ENCODE results near the gene DCP1B. TPM values are rescaled to one million over a fixed set of nuclear protein-coding genes. Genes with fewer than 3 reads are reported as not detected.
A peak's percentile ranks its signal among the peaks of the same experiment; 100 is the strongest.

Gene DCP1B
- total RNA-seq, 1 experiment from 2014 or later, result 19.8 TPM

DNA sequence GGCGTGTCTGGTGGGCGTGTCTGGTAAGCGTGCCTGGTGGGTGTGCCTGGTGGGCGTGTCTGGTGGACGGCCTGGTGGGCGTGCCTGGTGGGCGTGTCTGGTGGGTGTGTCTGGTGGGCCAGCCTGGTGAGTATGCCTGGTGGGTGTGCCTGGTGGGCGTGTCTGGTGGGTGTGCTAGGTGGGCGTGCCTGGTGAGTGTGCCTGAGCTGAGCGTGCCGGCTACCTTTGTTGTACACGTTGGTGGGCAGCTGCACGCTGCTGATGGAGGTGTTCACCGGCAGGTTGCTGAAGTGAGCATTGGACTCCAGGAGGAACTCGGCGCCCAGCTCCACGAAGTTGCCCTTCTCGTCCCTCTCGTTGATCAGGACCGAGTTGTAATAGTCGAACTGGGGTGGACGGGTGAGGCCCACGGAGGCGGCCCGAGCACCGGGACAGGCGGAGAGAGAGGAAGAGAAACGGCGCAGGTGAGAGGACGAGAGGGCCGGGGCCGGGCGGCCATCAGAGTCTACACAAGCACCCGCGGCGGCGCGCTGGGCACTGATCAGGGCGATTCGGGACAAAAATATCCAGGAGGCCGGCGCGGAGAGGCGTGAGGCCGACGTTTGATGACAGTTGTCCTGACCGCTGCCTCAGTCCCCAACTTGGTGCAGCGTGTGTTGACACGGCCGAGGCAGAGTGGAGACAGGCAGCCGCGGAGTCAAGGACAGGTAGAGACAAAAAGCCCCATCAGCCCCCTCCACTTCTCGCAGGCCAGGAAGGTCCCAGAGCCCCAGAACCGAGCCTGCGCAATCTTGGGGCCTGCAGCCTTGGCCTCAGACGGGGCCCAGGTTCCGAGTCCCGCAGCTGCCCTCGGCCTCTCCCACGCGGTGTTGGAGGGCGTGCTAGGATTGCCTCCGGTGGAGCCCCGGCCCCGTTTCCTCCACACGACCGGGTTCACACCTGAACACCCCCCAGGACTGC lies 96.3 kb downstream of the DCP1B start:
- H3K27me3 ChIP-seq (ENCODE audit: control insufficient read depth, insufficient read depth, low read length), result no peaks in the 10 kb centered on the region
- no peak overlapping the region for H3K4me3 ChIP-seq (ENCODE audit: insufficient read depth, low read depth, low read length)
- DNase-seq, result peak; percentile 44
- no peaks in the 10 kb centered on the region for H3K36me3 ChIP-seq (replicated peaks; ENCODE audit: control insufficient read depth, insufficient read depth, low read length)

DNA sequence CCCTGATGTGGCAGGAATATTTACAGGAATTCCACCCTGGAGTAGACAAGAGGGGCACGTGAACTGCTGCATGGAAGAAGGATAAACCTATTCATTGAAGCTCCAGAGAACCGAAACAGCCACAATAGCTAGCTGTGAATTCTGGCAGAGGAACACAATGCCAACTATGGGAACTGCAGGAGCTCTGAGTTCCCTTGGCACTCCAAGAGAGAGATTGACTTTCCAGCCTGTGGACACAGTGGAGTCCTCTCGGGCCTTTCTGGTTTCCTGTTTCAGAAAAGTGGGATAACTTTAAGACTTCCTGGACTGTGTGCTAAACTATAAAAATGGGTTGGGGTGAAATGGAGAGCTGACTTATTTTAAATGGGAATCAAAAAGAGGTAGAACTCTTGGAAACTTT lies 97.7 kb downstream of the DCP1B start:
- peak; percentile 4 for DNase-seq
- Histone ChIP-seq H3K4me3 (ENCODE audit: insufficient read depth, low read depth, low read length) (no peak overlapping the region), H3K36me3 (replicated peaks; ENCODE audit: control insufficient read depth, insufficient read depth, low read length) (no peaks in the 10 kb centered on the region), H3K27me3 (ENCODE audit: control insufficient read depth, insufficient read depth, low read length) (no peaks in the 10 kb centered on the region)

DNA sequence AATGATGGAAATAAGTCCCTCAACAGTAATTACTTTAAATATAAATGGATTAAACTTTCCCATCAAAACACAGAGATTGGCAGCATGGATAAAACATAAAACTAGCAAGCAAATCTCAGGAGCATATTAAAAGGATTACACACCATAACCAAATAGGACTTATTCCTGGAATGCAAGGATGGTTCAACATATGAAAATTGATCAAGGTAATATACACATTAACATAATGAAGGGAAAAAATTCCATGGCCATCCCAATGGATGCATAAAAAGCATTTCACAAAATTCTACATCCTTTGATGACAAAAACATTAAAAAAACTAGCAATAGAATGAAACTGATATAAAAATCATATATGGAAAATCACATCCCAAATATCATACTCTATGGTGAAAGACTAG lies 99.4 kb downstream of the DCP1B start:
- H3K27me3 ChIP-seq (ENCODE audit: control insufficient read depth, insufficient read depth, low read length), result no peaks in the 10 kb centered on the region
- DNase-seq, result no peak
- no peaks in the 10 kb centered on the region for H3K36me3 ChIP-seq (replicated peaks; ENCODE audit: control insufficient read depth, insufficient read depth, low read length)
- H3K4me3 ChIP-seq (ENCODE audit: insufficient read depth, low read depth, low read length), result no peak overlapping the region

DNA sequence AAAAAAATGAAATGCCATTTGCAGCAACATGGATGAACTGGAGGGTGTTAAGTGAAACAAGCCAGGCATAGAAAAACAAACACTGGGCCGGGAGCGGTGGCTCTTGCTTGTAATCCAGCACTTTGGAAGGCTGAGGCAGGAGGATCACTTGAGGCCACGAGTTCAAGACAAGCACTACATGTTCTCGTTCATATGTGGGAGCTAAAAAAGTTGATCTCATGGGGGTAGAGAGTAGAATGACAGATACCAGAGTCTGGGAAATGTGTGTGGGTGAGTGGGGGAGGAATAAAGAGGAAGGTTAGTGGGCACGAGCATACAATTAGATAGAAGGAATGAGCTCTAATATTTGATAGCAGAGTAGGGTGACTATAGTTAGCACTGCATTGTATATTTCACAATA lies 107.3 kb downstream of the DCP1B start:
- Histone ChIP-seq H3K4me3 (ENCODE audit: insufficient read depth, low read depth, low read length) (no peak overlapping the region), H3K27me3 (ENCODE audit: control insufficient read depth, insufficient read depth, low read length) (no peaks in the 10 kb centered on the region), H3K36me3 (replicated peaks; ENCODE audit: control insufficient read depth, insufficient read depth, low read length) (no peaks in the 10 kb centered on the region)
- no peak for DNase-seq

Other genes starting within 250 kb of the DCP1B start
- 0.42 TPM in 1 of 2 replicates, not detected in the other for gene LRTM2, start 183.9 kb downstream of the DCP1B start, total RNA-seq (2014; rRNA removed; shearing (Covaris generic))
- 0.03 and 0.22 TPM in 2 replicates for gene CACNA2D4, start 85.8 kb downstream of the DCP1B start, total RNA-seq (2014; rRNA removed; shearing (Covaris generic))
- 0.35 and 0.89 TPM in 2 replicates for gene CACNA1C, start 48.5 kb upstream of the DCP1B start, total RNA-seq (2014; rRNA removed; shearing (Covaris generic))

Measured in H7 (cell line).